Mammary epithelial cell (primary cell): Measurements from ENCODE around the gene KIRREL3.

Experiments
- EZH2 ChIP-seq: IDR thresholded peaks from 2 replicates; pipeline ENCODE4 v1.6.1; 2012; ENCODE audit warnings: low read length, inconsistent platforms, borderline replicate concordance
- TF ChIP-seq, protein P1 (sequence below), 2 donors: IDR thresholded peaks in 1 of 2; conservative IDR thresholded peaks in 1 of 2; 2 replicates each; pipeline ENCODE4 v1.5.1; 2011 to 2012; ENCODE audit warnings: inconsistent platforms in 2 of 2, low read length in 2 of 2, mild to moderate bottlenecking in 2 of 2, control low read depth in 1 of 2, low read depth in 1 of 2; ENCODE audit not compliant: insufficient read depth in 1 of 2; ENCODE audit errors: extremely low read depth in 1 of 2

DNA sequence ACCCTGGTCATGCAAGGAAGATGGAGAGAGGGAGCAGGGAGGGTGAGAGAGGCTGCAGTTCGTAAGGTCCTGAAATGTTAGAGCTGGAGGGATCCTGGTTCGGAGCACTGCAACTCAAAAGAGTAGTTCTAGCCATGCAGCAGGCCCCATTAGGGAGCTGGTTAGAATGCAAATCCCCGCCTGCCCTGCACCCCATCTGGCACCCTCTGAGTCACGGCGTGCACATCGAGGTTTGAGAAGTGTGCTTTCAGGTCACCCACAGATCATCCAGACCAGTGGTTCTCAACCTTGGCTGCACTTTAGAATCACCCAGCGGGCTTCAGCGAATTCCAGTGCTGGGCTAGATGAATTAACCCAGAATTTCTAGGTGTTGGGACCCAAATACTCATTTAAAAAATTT lies 596.9 kb downstream of the KIRREL3 start:
- TF ChIP-seq, protein P1, sequence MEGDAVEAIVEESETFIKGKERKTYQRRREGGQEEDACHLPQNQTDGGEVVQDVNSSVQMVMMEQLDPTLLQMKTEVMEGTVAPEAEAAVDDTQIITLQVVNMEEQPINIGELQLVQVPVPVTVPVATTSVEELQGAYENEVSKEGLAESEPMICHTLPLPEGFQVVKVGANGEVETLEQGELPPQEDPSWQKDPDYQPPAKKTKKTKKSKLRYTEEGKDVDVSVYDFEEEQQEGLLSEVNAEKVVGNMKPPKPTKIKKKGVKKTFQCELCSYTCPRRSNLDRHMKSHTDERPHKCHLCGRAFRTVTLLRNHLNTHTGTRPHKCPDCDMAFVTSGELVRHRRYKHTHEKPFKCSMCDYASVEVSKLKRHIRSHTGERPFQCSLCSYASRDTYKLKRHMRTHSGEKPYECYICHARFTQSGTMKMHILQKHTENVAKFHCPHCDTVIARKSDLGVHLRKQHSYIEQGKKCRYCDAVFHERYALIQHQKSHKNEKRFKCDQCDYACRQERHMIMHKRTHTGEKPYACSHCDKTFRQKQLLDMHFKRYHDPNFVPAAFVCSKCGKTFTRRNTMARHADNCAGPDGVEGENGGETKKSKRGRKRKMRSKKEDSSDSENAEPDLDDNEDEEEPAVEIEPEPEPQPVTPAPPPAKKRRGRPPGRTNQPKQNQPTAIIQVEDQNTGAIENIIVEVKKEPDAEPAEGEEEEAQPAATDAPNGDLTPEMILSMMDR (conservative IDR thresholded peaks at IDR 0.05 in 1 of 2, IDR thresholded peaks at IDR 0.05 in 1 of 2; ENCODE audit: extremely low read depth in 1 of 2, insufficient read depth in 1 of 2, low read depth in 1 of 2, low read length in 2 of 2) = no peak
- TF ChIP-seq EZH2 = no peak
